22Rv1 (cell line): Measurements from ENCODE around the gene ARF6.

ENCODE experiments used
- ZFX ChIP-seq: fragments of 450-650 bp; IDR thresholded peaks from 2 replicates; pipeline ENCODE4 v1.6.1; 2017; ENCODE audit warnings: antibody characterized with exemption, borderline replicate concordance
- TF ChIP-seq, protein P1 (sequence below): fragments of 450-650 bp; IDR thresholded peaks from 2 replicates; pipeline ENCODE4 v1.5.1; 2017; ENCODE audit warnings: mild to moderate bottlenecking

DNA sequence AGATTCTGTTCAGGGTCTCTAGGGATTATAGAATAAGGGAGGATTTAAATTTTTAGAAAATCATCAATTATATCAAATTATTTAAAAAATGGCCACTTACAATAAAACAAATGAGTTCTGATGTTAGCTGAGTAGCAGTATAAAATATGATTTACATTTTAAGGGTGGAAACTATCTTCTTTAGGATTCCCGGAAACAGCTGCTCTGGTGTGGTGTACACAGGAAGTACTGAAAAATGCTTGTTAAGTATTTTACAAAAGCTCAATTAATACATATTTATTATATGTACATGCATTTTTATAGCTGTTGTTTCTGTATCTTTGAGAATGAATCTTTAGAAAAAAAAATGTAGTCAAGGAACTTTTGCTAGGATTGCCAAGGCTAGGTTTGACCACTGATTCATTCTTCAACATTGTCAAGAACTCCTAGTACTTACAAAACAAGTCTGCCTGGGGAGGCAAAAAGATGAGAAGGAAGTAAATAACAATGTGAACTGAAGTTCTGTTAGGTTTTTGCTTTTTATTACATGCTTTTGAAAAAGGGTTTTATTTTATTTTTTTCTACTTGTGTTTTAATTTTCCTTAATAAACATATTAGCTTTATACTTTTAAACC lies 48.0 kb downstream of the ARF6 start:
- TF ChIP-seq, protein P1, sequence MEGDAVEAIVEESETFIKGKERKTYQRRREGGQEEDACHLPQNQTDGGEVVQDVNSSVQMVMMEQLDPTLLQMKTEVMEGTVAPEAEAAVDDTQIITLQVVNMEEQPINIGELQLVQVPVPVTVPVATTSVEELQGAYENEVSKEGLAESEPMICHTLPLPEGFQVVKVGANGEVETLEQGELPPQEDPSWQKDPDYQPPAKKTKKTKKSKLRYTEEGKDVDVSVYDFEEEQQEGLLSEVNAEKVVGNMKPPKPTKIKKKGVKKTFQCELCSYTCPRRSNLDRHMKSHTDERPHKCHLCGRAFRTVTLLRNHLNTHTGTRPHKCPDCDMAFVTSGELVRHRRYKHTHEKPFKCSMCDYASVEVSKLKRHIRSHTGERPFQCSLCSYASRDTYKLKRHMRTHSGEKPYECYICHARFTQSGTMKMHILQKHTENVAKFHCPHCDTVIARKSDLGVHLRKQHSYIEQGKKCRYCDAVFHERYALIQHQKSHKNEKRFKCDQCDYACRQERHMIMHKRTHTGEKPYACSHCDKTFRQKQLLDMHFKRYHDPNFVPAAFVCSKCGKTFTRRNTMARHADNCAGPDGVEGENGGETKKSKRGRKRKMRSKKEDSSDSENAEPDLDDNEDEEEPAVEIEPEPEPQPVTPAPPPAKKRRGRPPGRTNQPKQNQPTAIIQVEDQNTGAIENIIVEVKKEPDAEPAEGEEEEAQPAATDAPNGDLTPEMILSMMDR, result no peak
- no peak for TF ChIP-seq ZFX
